Stimulated activated CD8-positive, alpha-beta memory T cell treated with anti-CD3 and anti-CD28 coated beads, Interleukin-7, amount 100 ng/mL, for 48 hours (primary cell): ENCODE results near the gene ANKRD13D.
A peak's percentile ranks its signal among the peaks of the same experiment; 100 is the strongest.
"Not testable (repeated sequence)": the region's sequence is repeated elsewhere in the genome, so short reads cannot be mapped to it uniquely, and the experiment has no call there.

Experiments used
- DNase-seq, 2 donors: peaks; one replicate each; pipeline ENCODE4 v3.0.0-alpha.2; 2020; ENCODE audit warnings: low read depth in 1 of 2; ENCODE audit errors: extremely low read depth in 1 of 2

ANKRD13D gene

DNA sequence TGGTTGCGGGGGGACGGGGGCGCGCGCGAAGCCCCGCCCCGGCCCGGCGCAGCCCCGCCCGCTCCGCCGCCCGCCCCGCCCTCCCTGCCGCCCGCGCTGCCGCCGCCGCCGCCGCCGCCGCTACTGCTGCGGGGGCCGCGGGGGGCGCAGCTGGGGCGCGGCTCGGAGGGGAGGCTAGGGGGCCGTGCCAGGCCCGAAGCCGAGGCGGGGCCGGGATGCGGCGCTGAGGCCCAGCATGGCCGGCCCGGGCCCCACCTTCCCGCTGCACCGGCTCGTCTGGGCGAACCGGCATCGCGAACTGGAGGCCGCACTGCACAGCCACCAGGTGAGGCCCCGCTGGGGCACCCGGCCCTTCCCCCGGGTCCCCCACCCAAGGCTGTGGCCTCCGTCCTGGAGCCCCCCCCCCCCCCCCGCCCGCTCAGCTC, at the start of gene ANKRD13D:
Gene ANKRD13D (plus strand): TSS at position 78 of the 425 bp plus-strand sequence. CDS start 158 bp downstream, at position 236.
- DNase-seq = no peak

- peak; percentile 91 to 99 for DNase-seq
Observed at GRCh38 chr11:67239783-67240575, 49.1 kb upstream of the ANKRD13D start.

DNA sequence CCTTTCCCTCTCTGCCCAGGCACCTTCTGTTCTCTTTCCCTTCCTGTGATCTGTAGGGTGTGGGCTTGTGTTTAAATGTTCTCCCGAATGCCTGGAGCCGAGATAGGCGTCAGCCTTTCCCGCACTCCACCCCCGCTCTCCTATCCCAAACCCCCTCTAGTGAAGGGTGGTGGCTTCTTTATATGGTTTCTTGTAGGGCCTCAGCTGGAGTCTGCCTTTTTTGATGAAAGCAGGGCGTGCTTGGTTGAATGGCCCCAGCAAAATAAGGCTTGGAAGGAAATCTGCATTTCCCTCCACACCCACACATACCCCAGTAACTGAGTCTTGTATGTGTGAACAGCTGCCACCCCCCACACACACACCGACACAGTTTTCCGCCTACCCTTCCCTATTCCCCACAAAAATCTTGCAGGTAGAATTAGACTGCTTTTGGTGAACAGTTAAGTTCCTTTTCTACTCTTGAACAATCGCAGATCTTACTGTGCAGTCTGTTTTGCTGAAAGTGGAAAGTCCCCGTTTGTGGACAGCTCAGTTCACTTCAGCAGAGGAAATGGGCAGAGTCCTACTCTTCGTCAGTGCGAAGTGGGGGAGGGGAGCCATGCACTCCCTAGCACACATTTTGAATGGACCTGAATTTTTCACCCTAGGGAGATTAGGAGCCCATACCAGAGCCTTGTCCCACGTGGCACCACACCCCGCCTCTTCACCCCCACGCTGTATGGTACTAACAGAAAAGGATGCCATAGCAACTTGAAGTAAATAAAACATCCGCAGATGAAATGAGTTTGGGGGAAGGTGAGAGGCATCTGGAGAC, 48.3 kb upstream of the ANKRD13D start:
- peak; percentile 63 to 82 for DNase-seq

DNA sequence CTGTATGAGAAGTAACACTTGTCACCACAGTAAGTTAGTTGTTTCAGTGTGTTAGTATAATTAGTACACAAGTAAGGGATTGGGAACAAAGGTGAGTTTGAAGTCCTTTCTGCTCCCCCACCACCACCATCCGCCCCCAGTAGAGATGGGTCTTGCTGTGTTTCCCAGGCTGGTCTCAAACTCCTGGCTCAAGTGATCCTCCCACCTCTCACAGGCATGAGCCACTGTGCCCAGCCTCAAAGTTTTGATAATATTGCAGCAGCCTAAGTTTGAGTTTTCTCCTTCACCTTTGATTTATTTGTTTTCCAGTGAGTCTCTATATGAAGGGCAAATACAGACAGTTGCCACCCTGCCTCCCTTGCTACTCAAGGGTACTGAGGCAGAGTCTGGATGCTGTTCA, 46.6 kb upstream of the ANKRD13D start:
- no peak for DNase-seq

DNA sequence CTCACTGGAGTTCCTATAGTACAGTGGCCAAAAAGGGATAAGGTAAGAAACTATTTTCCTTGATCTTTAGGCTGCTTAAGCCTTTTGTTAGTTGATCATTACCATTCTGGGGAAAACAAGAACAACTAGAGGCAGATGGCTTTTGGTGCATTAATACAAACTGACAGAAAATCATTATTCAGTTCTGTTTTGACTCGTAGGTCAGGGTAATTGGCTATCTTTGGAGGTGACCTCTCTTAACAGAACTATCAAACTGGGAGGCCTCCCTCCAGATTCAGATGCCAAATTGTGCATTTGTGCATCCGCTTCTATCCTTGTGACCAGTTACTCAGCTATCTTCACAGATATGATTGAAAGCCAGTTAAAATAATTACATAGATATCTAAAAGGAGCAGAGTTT, 46.1 kb upstream of the ANKRD13D start:
- no peak for DNase-seq

GRCh38 chr11:67245046-67245445, 44.1 kb upstream of the ANKRD13D start:
- no peak for DNase-seq

GRCh38 chr11:67247946-67248550, 41.1 kb upstream of the ANKRD13D start:
- no peak for DNase-seq

DNA sequence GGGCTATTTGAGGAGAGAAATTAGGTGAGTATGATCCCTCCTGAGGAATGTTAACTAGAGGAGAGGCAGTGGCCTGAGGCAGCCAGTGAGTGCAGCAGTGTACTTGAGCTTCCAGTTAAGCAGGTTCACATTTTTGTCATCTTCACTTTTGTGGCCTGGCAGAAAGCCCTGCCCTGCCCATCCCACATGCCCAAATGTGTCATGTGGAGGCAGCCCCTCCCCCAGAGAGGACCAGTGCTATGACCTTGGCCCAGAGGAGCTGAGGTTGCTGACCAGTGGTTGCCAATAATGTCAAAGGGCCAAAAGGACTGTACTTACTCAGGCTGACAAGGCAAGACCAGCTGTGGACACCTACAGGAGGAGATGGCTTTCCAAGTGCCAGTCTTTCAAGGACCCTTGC, 40.5 kb upstream of the ANKRD13D start:
- no peak for DNase-seq

DNA sequence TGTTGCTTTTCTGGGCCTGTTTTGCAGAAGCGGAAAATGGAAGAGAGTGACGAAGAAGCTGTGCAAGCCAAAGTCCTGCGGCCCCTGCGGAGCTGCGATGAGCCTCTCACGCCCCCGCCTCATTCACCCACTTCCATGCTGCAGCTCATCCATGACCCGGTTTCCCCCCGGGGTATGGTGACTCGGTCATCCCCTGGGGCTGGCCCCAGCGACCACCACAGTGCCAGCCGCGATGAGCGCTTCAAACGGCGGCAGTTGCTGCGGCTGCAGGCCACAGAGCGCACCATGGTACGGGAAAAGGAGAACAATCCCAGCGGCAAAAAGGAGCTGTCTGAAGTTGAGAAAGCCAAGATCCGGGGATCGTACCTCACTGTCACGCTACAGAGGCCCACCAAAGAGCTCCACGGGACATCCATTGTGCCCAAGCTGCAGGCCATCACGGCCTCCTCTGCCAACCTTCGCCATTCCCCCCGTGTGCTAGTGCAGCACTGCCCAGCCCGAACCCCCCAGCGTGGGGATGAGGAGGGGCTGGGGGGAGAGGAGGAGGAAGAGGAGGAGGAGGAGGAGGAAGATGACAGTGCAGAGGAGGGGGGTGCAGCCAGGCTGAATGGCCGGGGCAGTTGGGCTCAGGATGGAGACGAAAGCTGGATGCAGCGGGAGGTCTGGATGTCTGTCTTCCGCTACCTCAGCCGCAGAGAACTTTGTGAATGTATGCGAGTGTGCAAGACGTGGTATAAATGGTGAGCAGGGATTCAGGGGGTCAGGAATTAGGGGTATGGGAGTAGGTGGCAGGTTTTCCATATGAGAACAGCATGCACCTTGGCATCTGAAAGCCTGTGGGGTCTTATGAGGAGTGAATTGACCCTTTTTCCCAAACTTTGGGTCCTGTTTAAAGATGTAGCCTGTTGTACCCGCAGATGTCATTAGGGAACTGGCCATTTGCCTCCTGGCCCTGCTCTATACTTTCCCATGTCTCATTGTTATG, 38.8 kb upstream of the ANKRD13D start:
- DNase-seq = no peak

- DNase-seq = no peak
Observed at GRCh38 chr11:67251841-67252240, 37.3 kb upstream of the ANKRD13D start.

DNA sequence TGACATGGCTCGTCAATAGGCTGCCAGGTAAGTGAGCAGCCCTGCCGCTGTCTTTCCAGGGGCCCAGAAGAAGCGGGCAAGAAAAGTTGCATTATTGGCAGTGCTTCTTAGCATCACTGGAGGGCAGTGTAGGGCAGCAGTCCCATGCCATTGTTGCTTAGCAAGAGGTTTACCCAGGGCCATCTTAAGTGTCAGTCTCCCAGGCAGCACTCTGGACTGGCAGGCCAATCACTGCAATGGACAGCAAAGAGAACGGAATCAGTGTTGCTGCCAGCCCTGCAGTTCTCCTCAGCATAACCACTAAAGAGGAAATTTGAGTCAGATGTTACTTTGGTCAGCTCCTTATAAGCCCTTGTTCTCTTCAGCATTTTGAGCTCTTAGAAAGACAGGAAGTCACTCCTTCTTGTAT, 36.3 kb upstream of the ANKRD13D start:
- DNase-seq = no peak

DNA sequence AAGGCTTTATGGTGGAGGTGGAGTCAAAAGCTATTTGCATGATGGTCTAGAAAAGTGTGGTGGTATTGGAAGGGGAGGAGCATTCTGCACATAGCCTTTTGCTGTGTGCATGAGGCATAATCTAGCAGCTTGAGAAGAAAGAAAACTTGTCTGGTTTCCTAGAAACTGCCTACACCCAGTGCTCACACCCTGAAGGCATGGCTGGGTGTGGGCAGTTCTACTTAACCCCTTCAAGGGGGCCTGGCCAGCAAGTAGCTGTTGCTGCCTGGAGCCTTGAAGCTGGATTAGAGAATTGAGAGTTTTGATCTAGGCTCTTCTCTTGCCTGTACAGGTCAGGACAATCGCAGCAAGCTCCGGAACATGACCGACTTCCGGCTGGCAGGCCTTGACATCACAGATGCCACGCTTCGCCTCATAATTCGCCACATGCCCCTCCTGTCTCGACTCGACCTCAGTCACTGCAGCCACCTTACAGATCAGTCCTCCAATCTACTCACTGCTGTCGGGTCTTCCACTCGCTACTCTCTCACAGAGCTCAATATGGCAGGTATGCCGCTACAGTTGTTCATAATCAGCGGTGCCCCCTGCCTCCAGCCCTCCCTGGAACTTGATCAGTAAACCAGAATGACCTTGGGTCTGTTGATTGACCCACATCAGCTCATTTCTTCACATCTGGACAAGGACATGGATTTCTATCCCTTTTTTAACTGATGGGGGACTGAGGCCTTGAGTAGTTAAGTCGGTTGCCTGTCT, 35.1 kb upstream of the ANKRD13D start:
- no peak for DNase-seq

- DNase-seq = no peak
Observed at GRCh38 chr11:67254798-67255197, 34.3 kb upstream of the ANKRD13D start.

DNA sequence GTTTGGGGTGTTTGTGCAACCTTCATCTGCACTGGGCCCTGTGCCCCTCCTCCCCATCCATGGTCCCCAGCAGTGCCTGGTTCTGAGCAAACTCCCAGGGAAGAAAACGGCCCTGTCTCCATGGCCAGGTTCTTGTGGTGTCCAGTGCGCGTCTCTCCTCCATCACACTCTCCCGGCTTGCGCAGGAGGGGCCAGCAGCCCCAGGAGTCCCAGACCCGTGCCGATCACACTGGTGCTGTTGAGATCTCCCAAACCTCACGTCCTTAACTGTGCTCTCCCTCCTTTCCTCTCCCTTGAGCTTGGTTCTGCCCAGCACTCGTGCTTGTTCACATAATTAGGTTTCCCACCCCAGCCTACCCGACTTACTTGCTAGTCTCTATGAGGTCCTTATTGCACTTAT, 33.8 kb upstream of the ANKRD13D start:
- no peak for DNase-seq

DNA sequence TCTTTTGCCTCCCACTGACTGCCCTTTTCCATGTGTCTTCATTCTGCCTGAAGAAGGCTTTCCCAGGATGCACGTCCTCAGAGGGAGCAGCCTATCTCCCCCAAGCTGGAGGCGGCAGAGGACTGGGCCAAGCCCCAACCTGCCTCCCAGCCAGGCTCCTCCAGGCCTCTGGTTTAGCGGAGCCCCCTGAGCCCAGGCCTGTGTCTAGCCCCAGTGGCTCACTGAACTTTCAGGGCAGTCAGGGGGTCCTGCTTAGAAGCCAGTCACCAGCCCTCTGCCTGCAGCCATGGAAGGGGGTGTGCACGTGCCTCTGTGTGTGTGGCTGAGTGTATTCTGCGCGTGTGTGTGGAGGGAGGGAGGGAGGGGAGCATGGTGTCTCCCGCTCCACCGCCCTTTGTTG, 33.2 kb upstream of the ANKRD13D start:
- no peak for DNase-seq

GRCh38 chr11:67256477-67257135, 32.5 kb upstream of the ANKRD13D start:
- no peak for DNase-seq

DNA sequence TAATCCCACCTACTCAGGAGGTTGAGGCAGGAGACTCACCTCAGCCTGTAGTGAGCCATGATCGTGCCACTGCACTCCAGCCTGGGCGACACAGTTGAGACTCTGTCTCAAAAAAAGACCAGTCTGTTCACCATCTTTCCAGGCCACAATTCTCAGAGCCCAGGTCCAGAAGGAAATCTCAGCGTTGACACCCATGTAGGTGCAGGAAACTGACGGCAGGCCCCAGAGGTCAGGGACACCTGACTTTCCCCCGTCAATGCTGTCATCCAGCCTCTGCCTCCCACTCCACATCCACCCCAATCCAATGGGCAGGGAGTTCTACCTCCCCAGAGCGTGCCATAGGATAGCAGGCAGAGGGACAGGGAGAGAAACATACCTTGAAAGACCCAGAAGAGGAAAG, 28.7 kb upstream of the ANKRD13D start:
- DNase-seq = no peak

DNA sequence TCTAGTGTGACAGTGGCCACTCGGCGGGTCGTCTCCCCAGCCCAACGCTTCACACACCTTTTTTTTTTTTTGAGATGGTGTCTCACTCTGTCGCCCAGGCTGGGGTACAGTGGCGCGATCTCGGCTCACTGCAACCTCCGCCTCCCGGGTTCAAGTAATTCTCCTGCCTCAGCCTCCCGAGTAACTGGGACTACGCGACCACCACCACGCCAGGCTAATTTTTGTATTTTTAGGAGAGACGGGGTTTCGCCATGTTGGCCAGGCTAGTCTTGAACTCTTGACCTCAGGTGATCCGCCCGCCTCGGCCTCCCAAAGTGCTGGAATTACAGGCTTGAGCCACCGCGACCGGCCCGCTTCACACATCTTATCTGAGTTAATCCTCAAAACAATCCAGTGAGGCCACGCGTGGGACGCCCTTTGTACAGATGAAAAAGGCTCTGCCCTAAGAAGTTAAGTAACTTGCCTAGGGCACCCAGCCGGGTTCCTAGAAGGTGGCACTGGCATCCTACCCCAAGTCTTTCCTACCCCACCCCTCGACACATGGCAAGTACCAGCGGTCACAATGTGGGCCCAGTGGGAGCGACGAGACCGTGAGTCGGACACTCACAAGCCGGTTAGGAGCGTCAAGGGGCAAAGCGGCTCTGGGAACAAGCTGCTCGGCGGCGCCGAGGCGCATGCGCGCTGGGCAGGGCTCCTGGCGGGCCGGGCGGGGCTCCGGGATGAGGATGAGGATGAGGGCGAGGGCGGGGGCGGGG, 28.0 kb upstream of the ANKRD13D start:
- DNase-seq = not testable (repeated sequence)

DNA sequence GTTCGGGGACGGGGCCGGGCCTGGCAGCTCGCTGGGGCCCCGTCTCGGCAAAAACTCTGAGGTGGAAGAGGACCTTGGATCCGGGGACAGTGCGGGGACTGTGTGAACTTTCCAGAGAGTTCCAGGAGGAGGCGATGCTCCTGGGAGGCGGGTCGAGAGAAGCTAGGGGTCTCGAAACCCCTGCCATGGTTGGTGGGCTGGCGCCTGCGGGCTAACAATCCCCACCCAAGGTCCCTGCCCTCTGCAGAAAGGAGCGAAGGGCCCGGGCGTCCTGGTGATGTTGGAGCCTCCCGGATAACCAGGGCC, 27.5 kb upstream of the ANKRD13D start:
- no peak for DNase-seq
